ENCODE data around the gene TBC1D23.
"Not testable (repeated sequence)": the region's sequence is repeated elsewhere in the genome, so short reads cannot be mapped to it uniquely, and the experiment has no call there.

The TBC1D23 gene

GRCh38 chr3:100310355-100310965 lies 49.7 kb downstream of the TBC1D23 start:
- DNase-seq: no peak

GRCh38 chr3:100311011-100311410 lies 50.2 kb downstream of the TBC1D23 start:
- DNase-seq: no peak

GRCh38 chr3:100316641-100317069 lies 55.9 kb downstream of the TBC1D23 start:
- no peak for DNase-seq

DNA sequence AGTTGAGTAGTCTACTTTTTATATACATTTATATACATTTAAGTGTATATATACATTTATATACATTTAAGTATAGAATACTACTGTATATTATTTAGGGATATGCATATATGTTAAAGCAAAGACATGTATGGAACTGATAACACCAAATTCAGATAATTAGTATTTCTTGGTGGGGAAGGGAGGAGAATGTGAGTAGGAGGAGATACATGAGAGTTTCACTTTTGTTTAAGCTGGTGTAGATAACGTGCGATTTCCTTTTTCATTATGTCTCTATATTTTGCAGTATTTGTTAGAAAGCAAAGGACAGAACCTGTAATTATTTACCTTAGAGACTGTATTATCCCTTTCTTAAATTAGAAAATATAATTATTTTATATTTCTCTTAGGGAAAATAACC lies 57.1 kb downstream of the TBC1D23 start:
- DNase-seq: no peak

GRCh38 chr3:100319951-100320350 lies 59.2 kb downstream of the TBC1D23 start:
- no peak for DNase-seq

DNA sequence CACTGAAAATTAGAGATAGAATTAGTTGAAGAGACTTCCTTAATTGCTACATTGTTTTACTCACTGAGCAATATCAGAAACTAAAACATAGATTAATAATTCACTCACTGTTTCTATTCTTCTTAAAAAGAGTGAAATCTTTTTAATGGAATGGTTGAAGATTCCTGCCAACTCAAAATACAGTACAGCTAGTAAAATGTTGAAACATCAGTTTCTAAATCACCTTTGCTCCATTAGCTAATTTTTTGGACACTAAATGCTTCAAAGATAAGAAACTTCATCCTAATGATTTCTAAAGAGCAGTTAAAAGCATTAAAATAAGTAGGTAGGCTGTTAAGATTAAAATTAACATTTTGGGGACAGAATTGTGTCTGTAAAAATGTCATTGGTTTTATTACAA lies 63.3 kb downstream of the TBC1D23 start:
- DNase-seq: no peak

DNA sequence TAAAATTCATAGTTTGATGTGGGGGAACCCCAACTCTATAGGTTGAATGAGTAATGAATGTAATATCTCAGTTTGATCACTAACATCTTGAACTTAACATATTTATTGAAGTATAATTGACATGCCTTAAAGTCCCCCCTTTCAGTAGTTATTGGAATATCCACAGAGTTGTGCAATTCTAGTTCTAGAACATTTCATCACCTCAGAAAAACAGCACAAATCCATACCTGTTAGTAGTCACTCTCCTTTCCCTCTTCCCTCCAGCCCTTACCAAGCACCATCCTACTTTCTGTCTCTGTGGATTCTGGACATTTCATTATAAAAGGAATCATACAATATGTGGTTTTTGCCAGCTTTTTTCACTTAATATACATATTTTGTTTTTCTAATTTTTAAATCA lies 65.0 kb downstream of the TBC1D23 start:
- DNase-seq: no peak

DNA sequence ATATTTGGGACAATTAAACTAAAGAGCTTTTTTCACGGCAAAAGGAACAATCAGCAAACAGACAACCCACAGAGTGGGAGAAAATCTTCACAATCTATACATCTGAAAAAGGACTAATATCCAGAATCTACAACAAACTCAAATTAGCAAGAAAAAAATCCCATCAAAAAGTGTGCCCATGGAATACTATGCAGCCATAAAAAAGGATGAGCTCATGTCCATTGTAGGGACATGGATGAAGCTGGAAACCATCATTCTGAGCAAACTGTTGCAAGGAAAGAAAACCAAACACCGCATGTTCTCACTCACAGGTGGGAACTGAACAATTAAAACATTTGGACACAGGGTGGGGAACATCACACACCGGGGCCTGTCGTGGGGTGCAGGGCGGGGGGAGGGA lies 66.6 kb downstream of the TBC1D23 start:
- DNase-seq: not testable (repeated sequence)

GRCh38 chr3:100329800-100330489 lies 69.2 kb downstream of the TBC1D23 start:
- no peak for DNase-seq

- no peak for DNase-seq
Observed at GRCh38 chr3:100330651-100331050, 69.9 kb downstream of the TBC1D23 start.

GRCh38 chr3:100331660-100332059 lies 70.9 kb downstream of the TBC1D23 start:
- no peak for DNase-seq

DNA sequence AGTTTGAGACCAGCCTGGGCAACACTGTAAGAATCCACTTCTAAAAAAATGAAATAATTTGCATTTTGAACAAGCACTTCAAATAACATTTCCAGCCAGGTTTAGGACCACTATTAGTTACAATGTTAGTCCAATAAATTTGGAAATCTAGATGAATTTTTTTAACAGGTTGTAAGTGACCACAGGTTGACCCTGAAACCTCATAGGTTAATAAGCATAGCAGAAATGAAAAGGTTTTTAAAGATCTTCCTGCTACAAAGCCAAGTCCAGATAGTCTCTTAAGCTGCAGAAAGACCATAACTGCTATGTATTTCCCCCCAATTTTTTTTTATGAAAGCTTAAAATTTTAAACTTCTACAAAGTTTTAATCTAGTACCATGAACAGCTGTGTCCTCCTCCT lies 72.3 kb downstream of the TBC1D23 start:
- no peak for DNase-seq

DNA sequence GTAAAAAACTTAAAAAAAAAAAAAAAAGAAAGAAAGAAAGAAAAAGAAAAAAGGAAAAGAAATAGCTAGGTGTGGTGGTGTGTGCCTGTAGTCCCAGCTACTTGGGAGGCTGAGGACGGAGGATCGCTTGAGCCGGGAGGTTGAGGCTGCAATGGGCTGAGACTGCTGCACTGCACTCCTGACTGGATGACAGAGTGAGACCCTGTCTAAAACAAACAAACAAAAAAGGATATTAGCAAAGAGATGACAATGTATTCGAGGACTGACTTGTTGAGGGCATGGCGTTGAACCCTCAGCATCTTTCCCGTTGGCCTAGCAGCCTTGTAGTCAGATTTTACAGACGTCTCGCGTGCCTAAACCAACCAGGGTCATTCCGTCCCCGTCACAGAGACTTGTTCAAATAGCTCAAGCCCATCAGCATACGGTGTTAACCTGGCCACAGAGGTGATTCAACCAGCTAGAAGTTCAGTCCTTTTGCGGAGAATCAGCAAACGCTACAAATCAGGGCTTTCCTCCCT lies 73.2 kb downstream of the TBC1D23 start:
- DNase-seq: no peak

DNA sequence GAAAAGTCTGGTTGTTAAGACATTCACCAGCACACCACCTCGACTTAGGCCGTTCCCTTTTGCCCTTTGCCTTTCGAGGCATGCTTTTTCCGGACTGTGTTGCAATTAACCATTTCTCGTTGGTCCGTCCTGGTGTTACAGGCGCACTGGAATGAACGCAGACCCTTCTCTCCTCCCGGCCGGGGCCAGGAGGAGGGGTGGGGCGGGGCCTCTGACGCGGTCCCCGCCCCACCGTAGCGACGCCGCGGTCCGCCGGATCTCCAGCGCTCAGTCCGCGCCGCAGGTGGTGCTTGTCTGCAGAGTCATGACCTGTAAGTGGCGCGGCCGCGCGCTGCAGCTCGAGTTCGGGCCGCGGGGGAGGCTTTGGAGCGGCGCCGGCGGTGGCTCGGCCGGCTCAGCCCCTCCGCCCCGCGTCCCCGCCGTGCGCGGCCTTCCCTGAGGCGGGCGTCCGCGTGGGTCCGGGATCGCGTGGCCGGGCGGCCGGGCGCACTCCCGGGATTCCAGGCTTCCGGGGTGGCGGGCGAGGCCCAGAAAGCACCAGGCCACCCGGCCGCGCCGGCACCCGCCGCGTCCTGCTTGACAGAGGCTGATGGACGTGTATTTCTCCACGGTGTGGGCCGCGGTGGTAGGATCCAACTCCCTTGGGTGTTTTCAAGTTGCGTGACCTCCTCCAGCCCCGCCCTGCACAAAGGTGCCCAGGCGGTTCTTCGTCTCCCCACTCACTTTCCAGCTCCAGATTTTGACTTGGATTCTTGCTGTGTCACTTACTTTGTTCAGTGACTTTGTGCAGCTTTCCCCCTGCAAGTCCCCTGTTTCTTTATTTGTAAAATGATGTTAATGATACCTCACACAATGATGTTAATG lies 73.9 kb downstream of the TBC1D23 start, which contains the start of gene NIT2:
Gene NIT2, plus strand, starts transcription at position 270 of the 864 bp plus-strand sequence. Its CDS starts 35 bp downstream, at position 305.
- peak; percentile 87 for DNase-seq

GRCh38 chr3:100335434-100335833 lies 74.6 kb downstream of the TBC1D23 start:
- no peak for DNase-seq

GRCh38 chr3:100336229-100336628 lies 75.4 kb downstream of the TBC1D23 start:
- DNase-seq: not testable (repeated sequence)

DNA sequence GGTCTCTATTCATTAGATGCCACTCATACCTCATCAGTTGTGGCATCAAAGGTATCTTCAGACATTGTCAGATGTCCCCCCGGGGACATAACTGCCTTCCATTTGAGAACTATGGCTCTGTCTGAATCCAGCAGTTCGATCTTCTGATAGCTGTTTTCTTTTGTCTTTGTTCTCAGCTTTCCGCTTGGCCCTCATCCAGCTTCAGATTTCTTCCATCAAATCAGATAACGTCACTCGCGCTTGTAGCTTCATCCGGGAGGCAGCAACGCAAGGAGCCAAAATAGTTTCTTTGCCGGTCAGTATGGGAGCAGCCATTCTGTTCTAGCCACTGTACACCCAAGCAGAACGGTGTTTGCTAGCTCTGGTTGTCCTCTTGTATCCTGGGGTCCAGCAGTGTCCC lies 78.1 kb downstream of the TBC1D23 start:
- DNase-seq: no peak

DNA sequence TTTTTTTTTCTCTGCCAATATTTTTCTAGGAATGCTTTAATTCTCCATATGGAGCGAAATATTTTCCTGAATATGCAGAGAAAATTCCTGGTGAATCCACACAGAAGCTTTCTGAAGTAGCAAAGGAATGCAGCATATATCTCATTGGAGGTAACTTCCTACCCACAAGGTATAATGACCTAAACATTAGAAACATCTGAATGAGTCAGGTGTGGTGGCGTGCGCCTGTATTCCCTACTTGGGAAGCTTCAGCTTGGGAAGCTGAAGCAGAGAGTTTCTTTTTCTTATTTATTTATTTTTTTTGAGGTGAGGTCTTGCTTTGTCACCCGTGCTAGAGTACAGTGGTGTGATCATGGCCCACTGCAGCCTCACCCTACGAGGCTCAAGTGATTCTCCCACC lies 79.0 kb downstream of the TBC1D23 start:
- no peak for DNase-seq

GRCh38 chr3:100340527-100340926 lies 79.7 kb downstream of the TBC1D23 start:
- no peak for DNase-seq

DNA sequence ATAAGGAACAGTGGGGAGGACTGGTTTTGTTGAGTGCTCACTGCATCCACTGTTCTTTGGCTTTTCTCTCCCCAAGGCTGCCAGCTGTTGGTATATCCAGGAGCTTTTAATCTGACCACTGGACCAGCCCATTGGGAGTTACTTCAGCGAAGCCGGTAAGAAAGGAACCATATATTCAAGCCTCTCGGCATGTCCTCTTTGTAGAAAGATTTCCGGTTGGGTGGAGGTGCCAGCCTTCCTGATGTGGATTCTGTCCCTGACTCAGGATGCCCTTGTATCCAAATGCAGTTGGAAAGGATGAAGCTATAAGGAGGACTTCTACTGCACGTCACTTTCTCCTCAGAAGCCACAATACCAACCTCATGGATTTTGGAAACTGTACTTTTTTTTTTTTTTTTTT lies 87.9 kb downstream of the TBC1D23 start:
- no peak for DNase-seq

- not testable (repeated sequence) for DNase-seq
Observed at GRCh38 chr3:100351770-100352169, 91.0 kb downstream of the TBC1D23 start.

DNA sequence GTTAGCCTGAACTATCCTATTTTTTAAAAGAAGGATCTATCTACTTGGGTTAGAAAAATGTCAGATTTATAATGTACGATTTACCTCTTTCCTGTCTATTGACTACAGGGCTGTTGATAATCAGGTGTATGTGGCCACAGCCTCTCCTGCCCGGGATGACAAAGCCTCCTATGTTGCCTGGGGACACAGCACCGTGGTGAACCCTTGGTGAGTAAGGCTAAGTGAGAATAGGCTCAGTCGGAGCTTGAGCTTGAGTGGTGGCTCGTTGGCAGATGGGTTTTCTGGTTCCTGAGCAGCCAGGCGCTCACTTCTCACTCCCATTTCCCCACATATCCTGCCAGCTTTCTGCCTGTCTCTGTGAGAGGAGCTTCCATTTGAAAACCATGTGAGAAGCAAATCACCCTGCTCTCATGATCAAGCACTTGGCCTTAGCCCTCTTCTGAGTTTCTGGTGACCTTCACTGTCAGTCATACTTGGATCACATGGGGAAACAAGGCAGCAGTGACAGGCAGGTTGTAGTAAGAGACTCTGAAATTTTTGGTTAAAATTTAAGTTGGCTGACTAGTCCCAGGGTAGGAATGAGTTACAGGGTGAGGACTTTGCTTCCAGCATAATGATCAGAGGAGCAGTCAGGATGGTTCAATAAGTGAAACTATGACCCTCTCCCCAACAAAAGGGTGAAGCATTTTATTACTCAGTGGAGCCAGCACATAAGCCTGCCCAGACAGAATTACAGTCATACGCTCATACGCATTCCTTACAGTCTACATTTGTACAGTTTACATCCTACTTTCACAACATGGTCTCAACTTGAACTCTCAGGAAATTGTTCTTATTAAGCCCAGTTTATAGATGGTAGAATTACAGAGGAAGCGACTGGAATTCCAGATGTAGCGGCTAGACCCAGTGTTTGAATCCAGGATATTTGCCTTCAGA lies 91.8 kb downstream of the TBC1D23 start:
- no peak for DNase-seq
